ENCODE results near the gene DDIAS. TPM values are rescaled to one million over a fixed set of nuclear protein-coding genes. Genes with fewer than 3 reads are reported as not detected.

DDIAS gene, protein sequence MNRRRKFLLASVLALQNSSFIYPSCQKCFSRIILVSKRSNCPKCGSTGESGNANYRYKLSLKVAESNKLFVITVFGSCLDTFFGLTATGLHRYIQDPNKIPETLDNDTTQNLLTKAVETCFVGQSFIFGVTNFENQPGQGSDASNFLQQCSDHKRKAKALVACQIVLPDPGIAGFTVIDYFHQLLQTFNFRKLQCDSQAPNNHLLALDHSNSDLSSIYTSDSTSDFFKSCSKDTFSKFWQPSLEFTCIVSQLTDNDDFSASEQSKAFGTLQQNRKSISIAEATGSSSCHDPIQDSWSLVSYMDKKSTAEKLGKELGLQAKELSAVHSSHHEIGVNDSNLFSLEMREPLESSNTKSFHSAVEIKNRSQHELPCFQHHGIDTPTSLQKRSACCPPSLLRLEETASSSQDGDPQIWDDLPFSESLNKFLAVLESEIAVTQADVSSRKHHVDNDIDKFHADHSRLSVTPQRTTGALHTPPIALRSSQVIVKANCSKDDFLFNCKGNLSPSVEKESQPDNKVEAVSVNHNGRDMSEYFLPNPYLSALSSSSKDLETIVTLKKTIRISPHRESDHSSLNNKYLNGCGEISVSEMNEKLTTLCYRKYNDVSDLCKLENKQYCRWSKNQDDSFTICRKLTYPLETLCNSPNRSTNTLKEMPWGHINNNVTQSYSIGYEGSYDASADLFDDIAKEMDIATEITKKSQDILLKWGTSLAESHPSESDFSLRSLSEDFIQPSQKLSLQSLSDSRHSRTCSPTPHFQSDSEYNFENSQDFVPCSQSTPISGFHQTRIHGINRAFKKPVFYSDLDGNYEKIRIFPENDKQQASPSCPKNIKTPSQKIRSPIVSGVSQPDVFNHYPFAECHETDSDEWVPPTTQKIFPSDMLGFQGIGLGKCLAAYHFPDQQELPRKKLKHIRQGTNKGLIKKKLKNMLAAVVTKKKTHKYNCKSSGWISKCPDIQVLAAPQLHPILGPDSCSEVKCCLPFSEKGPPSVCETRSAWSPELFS
- total RNA-seq (ENCODE audit: low replicate concordance), result 0.70 and 1.4 TPM in 2 replicates

DNA sequence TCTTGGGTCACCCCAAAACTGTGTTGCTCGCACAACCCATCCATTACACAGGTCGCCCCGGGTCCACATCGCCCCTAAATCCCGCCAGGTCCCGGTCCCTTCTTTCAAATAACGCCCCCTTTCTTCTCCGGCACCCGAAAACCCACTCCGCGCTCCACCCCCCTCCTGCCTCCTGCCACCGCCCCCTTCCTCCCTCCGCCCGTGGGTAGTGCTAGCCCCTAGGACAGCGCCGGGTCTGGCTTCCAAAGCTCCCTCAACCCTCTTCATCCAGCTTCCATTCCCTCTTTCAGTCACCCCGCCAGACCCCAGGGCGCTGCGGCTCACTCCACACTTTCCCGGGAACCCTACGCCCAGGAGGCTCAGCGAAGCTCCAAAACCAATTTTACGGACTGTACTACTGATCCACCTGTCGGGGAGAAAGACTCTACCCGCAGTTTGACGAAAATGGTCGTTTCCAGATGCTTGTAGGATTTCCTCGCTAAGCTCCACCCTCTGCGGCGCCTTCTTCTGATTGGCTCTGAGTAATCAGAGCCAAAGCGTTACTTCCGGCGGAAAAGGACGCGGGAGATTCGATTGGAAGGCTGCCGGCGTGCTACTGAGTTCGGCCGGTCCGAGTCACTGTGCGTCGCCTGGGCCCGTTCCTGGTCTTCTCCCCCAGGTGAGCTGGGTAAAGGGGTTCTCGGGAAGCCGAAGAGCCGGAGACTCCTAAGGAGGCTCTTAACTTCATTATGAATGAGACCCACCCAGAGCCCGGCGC lies at the start of gene DDIAS:
Gene DDIAS (plus strand): TSS at position 572 of the 757 bp plus-strand sequence. CDS start 13,003 bp downstream, outside the sequence.

DNA sequence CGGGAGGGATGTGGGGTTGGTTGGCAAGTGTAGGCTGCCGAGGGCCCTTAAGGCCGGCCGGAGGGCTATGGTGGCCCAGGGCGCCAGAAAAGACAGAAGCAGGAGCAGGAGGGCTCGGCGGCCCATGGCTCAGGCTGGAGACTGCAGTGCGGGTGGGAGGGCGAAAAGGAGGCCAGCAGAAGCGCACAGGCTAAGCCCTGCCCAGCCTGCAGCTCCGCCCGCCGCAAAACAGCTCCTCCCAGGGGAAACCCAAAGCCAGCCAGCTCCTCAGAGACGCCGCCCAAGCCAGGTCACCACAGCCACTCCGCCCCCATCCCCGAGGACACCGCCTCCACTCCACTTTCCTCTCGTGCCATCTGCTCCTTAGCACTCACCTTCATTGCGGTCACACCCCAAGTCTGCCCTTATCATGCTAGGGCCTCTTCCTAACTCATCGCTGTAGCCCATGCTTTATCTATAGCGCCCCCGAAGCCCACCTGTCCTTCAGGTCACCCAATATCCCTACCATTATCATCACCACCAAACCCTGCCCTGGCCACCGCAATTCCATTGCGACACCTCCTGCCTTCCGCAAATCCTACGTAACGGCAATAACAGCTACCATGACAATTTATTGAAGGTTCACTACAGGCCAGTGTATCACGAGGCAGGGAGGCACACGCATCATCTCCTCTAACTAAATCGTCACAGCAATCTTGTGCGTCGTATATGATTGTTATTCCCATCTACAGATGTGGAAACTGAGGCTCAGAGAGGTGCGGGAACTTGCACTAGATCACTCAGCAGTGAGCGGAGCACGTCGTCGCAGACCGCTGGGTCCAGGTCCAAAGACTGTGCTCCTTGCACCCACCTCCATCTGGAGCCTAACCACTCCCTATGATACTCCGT lies 1.0 kb upstream of the DDIAS start, which contains the start of gene PRCP:
Gene PRCP (minus strand): TSS at position 154 of the 888 bp plus-strand sequence. CDS start 28 bp downstream, at position 126.

Other genes with a start within 250 kb of the DDIAS start
- gene FAM181B, start 167.9 kb upstream of the DDIAS start, total RNA-seq (ENCODE audit: low replicate concordance), result not detected in 2 replicates
- 140 and 209 TPM in 2 replicates for gene PRCP, start 1.3 kb upstream of the DDIAS start, total RNA-seq (ENCODE audit: low replicate concordance)
- 25.5 and 27.6 TPM in 2 replicates for gene RAB30, start 170.2 kb downstream of the DDIAS start, total RNA-seq (ENCODE audit: low replicate concordance)

Data from smooth muscle cell of the coronary artery (primary cell).